OCI-LY1 (cell line): ENCODE results near the gene SLC17A8.

Experiments
- H2AFZ ChIP-seq: fragments of 200-600 bp; sonication (generic), shearing (Covaris generic); 2 replicates; pipeline ENCODE4 v1.6.0; 2014; ENCODE audit warnings: antibody characterized with exemption, mild to moderate bottlenecking, low read length
- H3F3A ChIP-seq: fragments of 200-600 bp; sonication (generic), shearing (Covaris generic); 2 replicates; pipeline ENCODE4 v1.6.0; 2014; ENCODE audit warnings: mild to moderate bottlenecking, antibody characterized with exemption, low read length, moderate library complexity; ENCODE audit not compliant: insufficient read depth
- H3K27ac ChIP-seq: fragments of 200-600 bp; sonication (generic); 2 replicates; pipeline ENCODE4 v1.5.1; 2014; ENCODE audit warnings: low read length, mixed run types, mild to moderate bottlenecking, low read depth; ENCODE audit not compliant: poor library complexity, severe bottlenecking
- H3K27me3 ChIP-seq: fragments of 200-600 bp; sonication (generic); 2 replicates; pipeline ENCODE4 v1.6.0; 2014; ENCODE audit warnings: antibody characterized with exemption, mild to moderate bottlenecking, low read length, moderate library complexity; ENCODE audit not compliant: insufficient read depth
- H3K36me3 ChIP-seq: fragments of 200-600 bp; sonication (generic); 2 replicates; pipeline ENCODE4 v1.6.1; 2014; ENCODE audit warnings: mild to moderate bottlenecking, antibody characterized with exemption, low read length, moderate library complexity, mixed read lengths; ENCODE audit not compliant: insufficient read depth
- H3K4me1 ChIP-seq: fragments of 200-600 bp; sonication (generic); 2 replicates; pipeline ENCODE4 v1.5.1; 2014; ENCODE audit warnings: mild to moderate bottlenecking, low read length, moderate library complexity; ENCODE audit not compliant: insufficient read depth, severe bottlenecking
- H3K4me2 ChIP-seq: fragments of 200-600 bp; sonication (generic), shearing (Covaris generic); 2 replicates; pipeline ENCODE4 v1.6.1; 2014; ENCODE audit warnings: low read length
- H3K4me3 ChIP-seq: fragments of 200-600 bp; sonication (generic); 2 replicates; pipeline ENCODE4 v1.5.1; 2014; ENCODE audit warnings: low read length, low read depth, mild to moderate bottlenecking, mixed read lengths; ENCODE audit not compliant: poor library complexity, severe bottlenecking
- H3K79me2 ChIP-seq: fragments of 200-600 bp; shearing (Covaris generic); 2 replicates; pipeline ENCODE4 v1.6.1; 2016; ENCODE audit warnings: mixed run types, low read length, mixed read lengths; ENCODE audit not compliant: insufficient read depth
- H3K9ac ChIP-seq: fragments of 200-600 bp; sonication (generic), shearing (Covaris generic); 2 replicates; pipeline ENCODE4 v1.6.1; 2014; ENCODE audit warnings: mild to moderate bottlenecking, low read length, mixed read lengths
- H3K9me2 ChIP-seq: fragments of 200-600 bp; sonication (generic), shearing (Covaris generic); 2 replicates; pipeline ENCODE4 v1.6.1; 2014; ENCODE audit warnings: low read depth, mild to moderate bottlenecking, low read length, mixed read lengths
- H3K9me3 ChIP-seq: fragments of 200-600 bp; shearing (Covaris generic); 2 replicates; pipeline ENCODE4 v1.6.1; 2014; ENCODE audit warnings: low read length, mixed read lengths
- H4K20me1 ChIP-seq: fragments of 200-600 bp; sonication (generic), shearing (Covaris generic); 2 replicates; pipeline ENCODE4 v1.6.0; 2016; ENCODE audit warnings: mild to moderate bottlenecking, low read length; ENCODE audit not compliant: insufficient read depth
- EZH2 ChIP-seq: fragments of 200-600 bp; sonication (generic), shearing (Covaris generic); IDR thresholded peaks from 2 replicates; pipeline ENCODE4 v1.8.0; 2017; ENCODE audit warnings: borderline replicate concordance, mixed run types, mild to moderate bottlenecking, antibody characterized with exemption, low read length, moderate library complexity, mixed read lengths
- TF ChIP-seq, protein P1 (sequence below): fragments of 200-600 bp; sonication (generic), shearing (Covaris generic); IDR thresholded peaks from 2 replicates; pipeline ENCODE4 v1.5.1; 2017; ENCODE audit warnings: mild to moderate bottlenecking, antibody characterized with exemption, low read length, moderate library complexity, mixed read lengths

The SLC17A8 gene

DNA sequence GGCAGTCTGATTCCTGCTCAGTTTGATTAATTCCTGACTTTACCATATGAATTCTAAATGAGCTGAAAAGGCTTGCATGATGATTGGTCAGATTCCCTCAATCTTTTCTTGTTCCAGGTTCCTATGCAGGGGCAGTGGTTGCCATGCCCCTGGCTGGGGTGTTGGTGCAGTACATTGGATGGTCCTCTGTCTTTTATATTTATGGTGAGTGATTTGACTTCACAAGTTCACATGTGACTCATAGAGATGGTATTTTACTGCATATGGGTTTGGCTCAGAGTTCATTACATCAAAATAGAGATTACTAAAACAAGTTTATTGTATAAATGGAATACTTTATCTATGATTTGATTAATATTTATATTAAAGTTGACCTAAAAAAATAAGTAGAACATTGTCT is 44.8 kb downstream of the SLC17A8 start:
- no peaks in the 10 kb centered on the region for H3K79me2 ChIP-seq
- no peaks in the 10 kb centered on the region for H3K9me3 ChIP-seq
- TF ChIP-seq, protein P1, sequence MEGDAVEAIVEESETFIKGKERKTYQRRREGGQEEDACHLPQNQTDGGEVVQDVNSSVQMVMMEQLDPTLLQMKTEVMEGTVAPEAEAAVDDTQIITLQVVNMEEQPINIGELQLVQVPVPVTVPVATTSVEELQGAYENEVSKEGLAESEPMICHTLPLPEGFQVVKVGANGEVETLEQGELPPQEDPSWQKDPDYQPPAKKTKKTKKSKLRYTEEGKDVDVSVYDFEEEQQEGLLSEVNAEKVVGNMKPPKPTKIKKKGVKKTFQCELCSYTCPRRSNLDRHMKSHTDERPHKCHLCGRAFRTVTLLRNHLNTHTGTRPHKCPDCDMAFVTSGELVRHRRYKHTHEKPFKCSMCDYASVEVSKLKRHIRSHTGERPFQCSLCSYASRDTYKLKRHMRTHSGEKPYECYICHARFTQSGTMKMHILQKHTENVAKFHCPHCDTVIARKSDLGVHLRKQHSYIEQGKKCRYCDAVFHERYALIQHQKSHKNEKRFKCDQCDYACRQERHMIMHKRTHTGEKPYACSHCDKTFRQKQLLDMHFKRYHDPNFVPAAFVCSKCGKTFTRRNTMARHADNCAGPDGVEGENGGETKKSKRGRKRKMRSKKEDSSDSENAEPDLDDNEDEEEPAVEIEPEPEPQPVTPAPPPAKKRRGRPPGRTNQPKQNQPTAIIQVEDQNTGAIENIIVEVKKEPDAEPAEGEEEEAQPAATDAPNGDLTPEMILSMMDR = no peak
- no peak for TF ChIP-seq EZH2
- H3F3A ChIP-seq = no peaks in the 10 kb centered on the region
- no peak overlapping the region for H2AFZ ChIP-seq
- H3K9me2 ChIP-seq = no peaks in the 10 kb centered on the region
- no peaks in the 10 kb centered on the region for H3K4me1 ChIP-seq
- H3K9ac ChIP-seq = no peak overlapping the region
- H3K27ac ChIP-seq = no peak overlapping the region
- H3K36me3 ChIP-seq = no peaks in the 10 kb centered on the region
- no peak overlapping the region for H3K4me2 ChIP-seq
- no peaks in the 10 kb centered on the region for H4K20me1 ChIP-seq
- no peak overlapping the region for H3K4me3 ChIP-seq
- H3K27me3 ChIP-seq = no peaks in the 10 kb centered on the region

DNA sequence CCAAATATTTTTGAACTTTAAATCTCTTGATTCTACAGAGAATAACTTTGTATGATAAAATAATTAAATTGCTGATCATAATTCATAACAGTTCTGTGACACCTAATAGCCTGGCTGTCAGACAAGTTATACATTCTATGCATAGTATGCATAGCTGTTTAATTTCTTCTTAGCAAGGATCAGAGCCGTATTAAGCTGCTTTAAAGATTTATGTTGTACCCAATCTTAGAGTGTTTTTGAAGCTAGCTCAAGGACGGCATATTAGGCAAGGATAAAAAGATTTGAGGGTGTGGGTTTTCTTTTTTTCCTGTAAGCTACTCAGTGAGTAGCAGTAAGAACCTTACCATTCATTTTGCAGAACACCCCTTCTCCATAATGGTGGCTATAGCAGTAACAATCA is 45.9 kb downstream of the SLC17A8 start:
- Histone ChIP-seq H3K4me3 (no peak overlapping the region), H3K9me3 (no peaks in the 10 kb centered on the region), H3K79me2 (no peaks in the 10 kb centered on the region), H3K36me3 (no peaks in the 10 kb centered on the region), H3K9ac (no peak overlapping the region), H3K4me2 (no peak overlapping the region), H2AFZ (no peak overlapping the region), H3F3A (no peaks in the 10 kb centered on the region), H3K4me1 (no peaks in the 10 kb centered on the region), H3K27me3 (no peaks in the 10 kb centered on the region), H4K20me1 (no peaks in the 10 kb centered on the region), H3K9me2 (no peaks in the 10 kb centered on the region), H3K27ac (no peak overlapping the region)
- no peak for TF ChIP-seq EZH2
- TF ChIP-seq, protein P1 = no peak

DNA sequence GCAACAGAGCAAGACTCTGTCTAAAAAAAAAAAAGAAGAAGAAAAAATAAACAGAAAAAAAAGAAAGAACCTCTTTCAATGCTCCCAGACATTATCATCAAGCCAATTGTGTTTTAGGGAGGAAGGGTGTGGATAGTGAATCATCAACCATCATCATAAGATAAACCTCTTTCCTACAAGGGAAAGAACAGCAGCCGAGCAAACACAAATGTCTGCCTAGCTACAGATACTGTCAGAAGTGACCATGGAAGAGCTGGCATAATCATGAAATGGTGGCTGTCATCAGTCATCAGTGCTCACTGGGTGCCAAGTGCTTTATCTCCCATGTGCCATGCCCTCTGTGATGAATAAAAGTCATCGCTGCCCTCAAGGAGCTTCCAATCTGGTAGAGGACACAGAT is 46.6 kb downstream of the SLC17A8 start:
- no peak overlapping the region for H3K4me3 ChIP-seq
- H4K20me1 ChIP-seq = no peaks in the 10 kb centered on the region
- no peaks in the 10 kb centered on the region for H3K9me3 ChIP-seq
- H3K79me2 ChIP-seq = no peaks in the 10 kb centered on the region
- TF ChIP-seq EZH2 = no peak
- TF ChIP-seq, protein P1 = no peak
- no peaks in the 10 kb centered on the region for H3K27me3 ChIP-seq
- no peak overlapping the region for H3K9ac ChIP-seq
- no peaks in the 10 kb centered on the region for H3F3A ChIP-seq
- H3K27ac ChIP-seq = no peak overlapping the region
- no peak overlapping the region for H3K4me2 ChIP-seq
- H2AFZ ChIP-seq = no peak overlapping the region
- H3K9me2 ChIP-seq = no peaks in the 10 kb centered on the region
- no peaks in the 10 kb centered on the region for H3K36me3 ChIP-seq
- no peaks in the 10 kb centered on the region for H3K4me1 ChIP-seq
